Measurements from ENCODE around the gene SLC1A2.

Gene SLC1A2

GRCh38 chr11:35272391-35272902, 146.9 kb downstream of the SLC1A2 start:
- Histone ChIP-seq H3K27me3 (ENCODE audit: low read length) (no peaks in the 10 kb centered on the region), H3K79me2 (ENCODE audit: insufficient read depth, low read length) (no peaks in the 10 kb centered on the region), H3K9me2 (replicated peaks; ENCODE audit: insufficient read depth, low read length) (no peaks in the 10 kb centered on the region), H3K9ac (ENCODE audit: low read length) (no peak overlapping the region), H3K9me3 (ENCODE audit: insufficient read depth, low read length) (no peaks in the 10 kb centered on the region), H4K20me1 (ENCODE audit: low read depth, low read length) (no peaks in the 10 kb centered on the region), H3F3A (ENCODE audit: insufficient read depth) (no peaks in the 10 kb centered on the region), H2AFZ (ENCODE audit: low read depth, low read length, severe bottlenecking) (no peak overlapping the region), H3K4me2 (ENCODE audit: low read depth, low read length, poor library complexity, severe bottlenecking) (no peak overlapping the region), H3K4me3 (ENCODE audit: insufficient read depth, low read length, poor library complexity, severe bottlenecking) (no peak overlapping the region), H3K27ac (ENCODE audit: low read depth, low read length) (no peak overlapping the region), H3K36me3 (ENCODE audit: low read length) (no peaks in the 10 kb centered on the region)
- TF ChIP-seq, protein P1, sequence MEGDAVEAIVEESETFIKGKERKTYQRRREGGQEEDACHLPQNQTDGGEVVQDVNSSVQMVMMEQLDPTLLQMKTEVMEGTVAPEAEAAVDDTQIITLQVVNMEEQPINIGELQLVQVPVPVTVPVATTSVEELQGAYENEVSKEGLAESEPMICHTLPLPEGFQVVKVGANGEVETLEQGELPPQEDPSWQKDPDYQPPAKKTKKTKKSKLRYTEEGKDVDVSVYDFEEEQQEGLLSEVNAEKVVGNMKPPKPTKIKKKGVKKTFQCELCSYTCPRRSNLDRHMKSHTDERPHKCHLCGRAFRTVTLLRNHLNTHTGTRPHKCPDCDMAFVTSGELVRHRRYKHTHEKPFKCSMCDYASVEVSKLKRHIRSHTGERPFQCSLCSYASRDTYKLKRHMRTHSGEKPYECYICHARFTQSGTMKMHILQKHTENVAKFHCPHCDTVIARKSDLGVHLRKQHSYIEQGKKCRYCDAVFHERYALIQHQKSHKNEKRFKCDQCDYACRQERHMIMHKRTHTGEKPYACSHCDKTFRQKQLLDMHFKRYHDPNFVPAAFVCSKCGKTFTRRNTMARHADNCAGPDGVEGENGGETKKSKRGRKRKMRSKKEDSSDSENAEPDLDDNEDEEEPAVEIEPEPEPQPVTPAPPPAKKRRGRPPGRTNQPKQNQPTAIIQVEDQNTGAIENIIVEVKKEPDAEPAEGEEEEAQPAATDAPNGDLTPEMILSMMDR (IDR thresholded peaks at IDR 0.05; ENCODE audit: insufficient read depth, low read length, poor library complexity, severe bottlenecking) = no peak
- no peak for TF ChIP-seq EZH2phosphoT487 (conservative IDR thresholded peaks at IDR 0.05; ENCODE audit: low read length)

GRCh38 chr11:35271031-35271430, 148.3 kb downstream of the SLC1A2 start:
- Histone ChIP-seq H2AFZ (ENCODE audit: low read depth, low read length, severe bottlenecking) (no peak overlapping the region), H3K4me2 (ENCODE audit: low read depth, low read length, poor library complexity, severe bottlenecking) (no peak overlapping the region), H3K9me2 (replicated peaks; ENCODE audit: insufficient read depth, low read length) (no peaks in the 10 kb centered on the region), H4K20me1 (ENCODE audit: low read depth, low read length) (no peaks in the 10 kb centered on the region), H3K27me3 (ENCODE audit: low read length) (no peaks in the 10 kb centered on the region), H3K36me3 (ENCODE audit: low read length) (no peaks in the 10 kb centered on the region), H3K9me3 (ENCODE audit: insufficient read depth, low read length) (no peaks in the 10 kb centered on the region), H3K9ac (ENCODE audit: low read length) (no peak overlapping the region), H3K4me3 (ENCODE audit: insufficient read depth, low read length, poor library complexity, severe bottlenecking) (no peak overlapping the region), H3K79me2 (ENCODE audit: insufficient read depth, low read length) (no peaks in the 10 kb centered on the region), H3K27ac (ENCODE audit: low read depth, low read length) (no peak overlapping the region), H3F3A (ENCODE audit: insufficient read depth) (no peaks in the 10 kb centered on the region)
- TF ChIP-seq, protein P1 (IDR thresholded peaks at IDR 0.05; ENCODE audit: insufficient read depth, low read length, poor library complexity, severe bottlenecking) = no peak
- TF ChIP-seq EZH2phosphoT487 (conservative IDR thresholded peaks at IDR 0.05; ENCODE audit: low read length) = no peak

DNA sequence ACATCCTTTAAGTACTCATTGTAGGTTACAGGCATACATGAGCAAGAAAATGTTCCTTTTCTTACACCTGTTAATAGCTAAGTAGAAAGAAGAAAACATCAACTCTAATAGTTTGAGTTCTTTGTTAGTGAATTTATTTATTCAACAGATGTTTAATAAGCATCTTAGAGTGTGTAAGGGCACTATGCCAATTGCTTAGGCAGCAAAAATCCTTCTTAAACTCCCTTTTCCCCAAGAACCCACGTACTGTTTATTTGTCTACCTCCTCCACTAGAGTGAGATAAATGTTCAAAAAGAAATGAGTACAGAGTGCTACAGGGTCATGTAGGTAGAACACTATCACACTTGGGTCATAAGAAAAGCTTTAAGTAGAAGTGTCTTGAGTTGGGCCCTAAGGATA, 149.0 kb downstream of the SLC1A2 start:
- H3K27me3 ChIP-seq (ENCODE audit: low read length) = no peaks in the 10 kb centered on the region

More for the DNA sequence above, 149.0 kb downstream of the SLC1A2 start:
- H3K9me2 ChIP-seq (replicated peaks; ENCODE audit: insufficient read depth, low read length) = no peaks in the 10 kb centered on the region
- H3F3A ChIP-seq (ENCODE audit: insufficient read depth) = no peaks in the 10 kb centered on the region
- no peaks in the 10 kb centered on the region for H3K36me3 ChIP-seq (ENCODE audit: low read length)
- no peaks in the 10 kb centered on the region for H4K20me1 ChIP-seq (ENCODE audit: low read depth, low read length)
- no peak overlapping the region for H3K4me2 ChIP-seq (ENCODE audit: low read depth, low read length, poor library complexity, severe bottlenecking)
- no peak overlapping the region for H3K27ac ChIP-seq (ENCODE audit: low read depth, low read length)
- no peak for TF ChIP-seq EZH2phosphoT487 (conservative IDR thresholded peaks at IDR 0.05; ENCODE audit: low read length)
- TF ChIP-seq, protein P1 (IDR thresholded peaks at IDR 0.05; ENCODE audit: insufficient read depth, low read length, poor library complexity, severe bottlenecking) = no peak
- H3K4me3 ChIP-seq (ENCODE audit: insufficient read depth, low read length, poor library complexity, severe bottlenecking) = no peak overlapping the region
- no peaks in the 10 kb centered on the region for H3K79me2 ChIP-seq (ENCODE audit: insufficient read depth, low read length)
- H3K9me3 ChIP-seq (ENCODE audit: insufficient read depth, low read length) = no peaks in the 10 kb centered on the region
- H3K9ac ChIP-seq (ENCODE audit: low read length) = no peak overlapping the region
- H2AFZ ChIP-seq (ENCODE audit: low read depth, low read length, severe bottlenecking) = no peak overlapping the region
